AG09319 (cell line): ENCODE data around the gene SLFNL1.

Experiments used
- DNase-seq: peaks from one replicate; pipeline ENCODE4 v3.0.0-alpha.2; 2010; ENCODE audit warnings: low read depth; ENCODE audit errors: extremely low read depth
- CTCF ChIP-seq: IDR thresholded peaks from 2 replicates; pipeline ENCODE4 v1.5.1; 2011; ENCODE audit warnings: low read depth, mild to moderate bottlenecking, inconsistent platforms, low read length, moderate library complexity

Gene SLFNL1

GRCh38 chr1:41019353-41019745 lies 2.2 kb downstream of the SLFNL1 start:
- no peak for DNase-seq
- TF ChIP-seq CTCF, result no peak

GRCh38 chr1:41018018-41018410 lies 3.5 kb downstream of the SLFNL1 start:
- DNase-seq, result no peak
- no peak for TF ChIP-seq CTCF

GRCh38 chr1:41017141-41018017 lies 4.1 kb downstream of the SLFNL1 start:
- no peak for DNase-seq
- TF ChIP-seq CTCF, result no peak

- DNase-seq, result no peak
- TF ChIP-seq CTCF, result no peak
These were observed 5.5 kb downstream of the SLFNL1 start for GRCh38 chr1:41015897-41016470.

- DNase-seq, result no peak
- TF ChIP-seq CTCF, result no peak
These were observed 6.1 kb downstream of the SLFNL1 start for GRCh38 chr1:41015281-41015896.

- no peak for DNase-seq
- TF ChIP-seq CTCF, result no peak
These were observed 6.7 kb downstream of the SLFNL1 start for GRCh38 chr1:41014871-41015270.

- TF ChIP-seq CTCF, result no peak
These were observed 7.7 kb downstream of the SLFNL1 start for GRCh38 chr1:41013796-41014195.

More at GRCh38 chr1:41013796-41014195, 7.7 kb downstream of the SLFNL1 start:
- DNase-seq, result no peak
